ENCODE results near the gene TBC1D9. TPM values are rescaled to one million over a fixed set of nuclear protein-coding genes. Genes with fewer than 3 reads are reported as not detected.

Gene TBC1D9
- total RNA-seq, 1 donor from 2014 or later, result 22.1 TPM

DNA sequence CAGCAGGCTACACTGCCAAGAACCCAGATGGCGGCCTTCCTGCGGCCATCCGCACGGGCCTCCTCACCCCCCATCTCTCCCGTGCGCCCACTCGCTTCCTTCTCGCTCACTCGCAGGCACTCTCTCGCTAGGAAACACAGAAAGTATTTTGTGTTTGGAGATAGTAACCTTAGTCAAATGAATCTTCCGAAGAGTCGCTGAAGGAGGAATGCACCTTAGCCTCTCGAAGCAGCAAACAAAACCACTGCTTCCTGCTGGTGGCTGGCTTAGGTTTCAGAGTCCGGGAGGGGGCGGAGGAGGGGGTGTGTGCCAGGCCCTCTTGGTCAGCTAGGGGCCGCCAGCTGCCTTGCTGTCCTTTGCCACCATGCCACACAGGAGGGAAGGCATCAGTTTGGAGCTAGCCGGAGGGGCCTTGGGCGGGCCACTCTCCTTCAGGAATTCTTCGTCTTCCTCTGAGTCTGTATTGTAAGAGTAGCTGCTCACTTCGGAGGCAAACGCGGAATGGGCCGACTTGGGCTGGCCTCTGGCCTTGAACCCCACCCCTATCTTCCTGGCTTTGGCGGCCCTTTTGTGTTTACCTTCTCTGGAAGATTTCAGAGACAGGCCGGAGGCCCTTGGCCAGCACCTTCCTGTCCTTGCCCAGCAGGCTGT lies 114.3 kb downstream of the TBC1D9 start:
- H3K27ac ChIP-seq, result no peak overlapping the region
- intact Hi-C loops (cut with DNase I), result no loop called here
- no peaks in the 10 kb centered on the region for H3K27me3 ChIP-seq
- H3K4me1 ChIP-seq, result no peaks in the 10 kb centered on the region
- DNase-seq (ENCODE audit: extremely low spot score in 2 of 2), result no peak
- peaks cover 0 to 14% of the 10 kb centered on the region in 2 donors for H3K36me3 ChIP-seq
- H3K4me3 ChIP-seq, result peak overlapping the region; percentile 12 to 16
- no peaks in the 10 kb centered on the region for H3K9me3 ChIP-seq
- TF ChIP-seq, protein P1, sequence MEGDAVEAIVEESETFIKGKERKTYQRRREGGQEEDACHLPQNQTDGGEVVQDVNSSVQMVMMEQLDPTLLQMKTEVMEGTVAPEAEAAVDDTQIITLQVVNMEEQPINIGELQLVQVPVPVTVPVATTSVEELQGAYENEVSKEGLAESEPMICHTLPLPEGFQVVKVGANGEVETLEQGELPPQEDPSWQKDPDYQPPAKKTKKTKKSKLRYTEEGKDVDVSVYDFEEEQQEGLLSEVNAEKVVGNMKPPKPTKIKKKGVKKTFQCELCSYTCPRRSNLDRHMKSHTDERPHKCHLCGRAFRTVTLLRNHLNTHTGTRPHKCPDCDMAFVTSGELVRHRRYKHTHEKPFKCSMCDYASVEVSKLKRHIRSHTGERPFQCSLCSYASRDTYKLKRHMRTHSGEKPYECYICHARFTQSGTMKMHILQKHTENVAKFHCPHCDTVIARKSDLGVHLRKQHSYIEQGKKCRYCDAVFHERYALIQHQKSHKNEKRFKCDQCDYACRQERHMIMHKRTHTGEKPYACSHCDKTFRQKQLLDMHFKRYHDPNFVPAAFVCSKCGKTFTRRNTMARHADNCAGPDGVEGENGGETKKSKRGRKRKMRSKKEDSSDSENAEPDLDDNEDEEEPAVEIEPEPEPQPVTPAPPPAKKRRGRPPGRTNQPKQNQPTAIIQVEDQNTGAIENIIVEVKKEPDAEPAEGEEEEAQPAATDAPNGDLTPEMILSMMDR (IDR thresholded peaks at IDR 0.05), result no peak
- no peak for TF ChIP-seq POLR2A (IDR thresholded peaks at IDR 0.05)
- TF ChIP-seq POLR2AphosphoS5 (IDR thresholded peaks at IDR 0.05; ENCODE audit: insufficient read depth in 1 of 2, low read depth in 1 of 2), result no peak

DNA sequence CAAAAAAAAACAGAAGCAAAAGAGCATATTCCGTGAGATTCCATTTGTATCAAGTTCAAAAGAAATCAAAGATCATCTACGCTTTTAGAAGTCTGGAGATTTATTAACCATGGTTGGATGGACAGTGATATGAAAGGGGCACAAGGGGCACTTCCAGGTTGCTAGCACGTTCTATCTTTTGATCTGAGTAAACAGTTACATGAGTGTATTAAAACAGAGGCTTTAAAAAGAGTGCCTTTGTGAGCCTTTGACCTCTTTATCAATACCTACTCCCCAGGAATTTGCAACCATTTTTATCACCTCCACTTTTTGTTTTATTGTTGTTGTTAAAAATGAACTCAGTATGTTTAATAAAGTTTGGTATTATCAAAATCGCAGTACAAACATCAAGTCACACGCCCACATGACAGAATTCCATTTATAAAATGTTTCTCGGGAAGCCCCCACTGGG lies 115.1 kb downstream of the TBC1D9 start:
- H3K9me3 ChIP-seq, result no peaks in the 10 kb centered on the region
- peak overlapping the region; percentile 12 to 16 for H3K4me3 ChIP-seq
- no peaks in the 10 kb centered on the region for H3K27me3 ChIP-seq
- no peak overlapping the region for H3K27ac ChIP-seq
- intact Hi-C loops (cut with DNase I), result no loop called here
- TF ChIP-seq POLR2AphosphoS5 (IDR thresholded peaks at IDR 0.05; ENCODE audit: insufficient read depth in 1 of 2, low read depth in 1 of 2), result no peak
- TF ChIP-seq, protein P1 (IDR thresholded peaks at IDR 0.05), result no peak
- TF ChIP-seq POLR2A (IDR thresholded peaks at IDR 0.05), result no peak
- peaks cover 0 to 14% of the 10 kb centered on the region in 2 donors for H3K36me3 ChIP-seq
- DNase-seq (ENCODE audit: extremely low spot score in 2 of 2), result no peak
- no peaks in the 10 kb centered on the region for H3K4me1 ChIP-seq

- H3K36me3 ChIP-seq, result peaks cover 0 to 14% of the 10 kb centered on the region in 2 donors
- H3K27me3 ChIP-seq, result no peaks in the 10 kb centered on the region
- H3K4me3 ChIP-seq, result no peak overlapping the region
- no peak overlapping the region for H3K27ac ChIP-seq
- TF ChIP-seq, protein P1 (IDR thresholded peaks at IDR 0.05), result no peak
- TF ChIP-seq POLR2A (IDR thresholded peaks at IDR 0.05) (no peak), POLR2AphosphoS5 (IDR thresholded peaks at IDR 0.05; ENCODE audit: insufficient read depth in 1 of 2, low read depth in 1 of 2) (no peak)
- intact Hi-C loops (cut with DNase I), result no loop called here
- no peaks in the 10 kb centered on the region for H3K9me3 ChIP-seq
- no peak for DNase-seq (ENCODE audit: extremely low spot score in 2 of 2)
- peaks cover 7% of the 10 kb centered on the region for H3K4me1 ChIP-seq
These were observed 115.9 kb downstream of the TBC1D9 start for GRCh38 chr4:140640150-140640748.

DNA sequence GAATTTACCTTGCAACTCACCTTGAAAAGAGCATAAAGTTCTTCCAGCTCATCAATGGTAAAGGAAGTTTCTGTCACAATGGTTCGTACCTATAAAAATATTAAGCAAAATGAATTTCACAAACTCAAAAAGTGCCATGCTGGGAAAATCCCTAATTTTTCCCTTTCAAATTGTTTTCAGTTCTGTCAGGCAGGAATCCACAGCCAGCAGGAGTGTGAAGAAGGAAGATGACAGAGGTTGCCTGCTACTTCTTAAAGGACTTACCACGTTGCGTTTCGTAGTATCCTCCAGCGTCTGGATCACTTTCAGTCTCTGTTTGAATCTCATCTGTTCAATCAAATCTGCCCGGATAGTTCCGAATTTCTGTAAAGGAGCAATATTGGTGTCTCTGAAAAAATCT lies 117.1 kb downstream of the TBC1D9 start:
- intact Hi-C loops (cut with DNase I), result no loop called here
- H3K27me3 ChIP-seq, result no peaks in the 10 kb centered on the region
- no peak overlapping the region for H3K4me3 ChIP-seq
- TF ChIP-seq POLR2AphosphoS5 (IDR thresholded peaks at IDR 0.05; ENCODE audit: insufficient read depth in 1 of 2, low read depth in 1 of 2) (no peak), POLR2A (IDR thresholded peaks at IDR 0.05) (no peak)
- TF ChIP-seq, protein P1 (IDR thresholded peaks at IDR 0.05), result no peak
- H3K4me1 ChIP-seq, result peaks cover 7% of the 10 kb centered on the region
- H3K27ac ChIP-seq, result no peak overlapping the region
- no peaks in the 10 kb centered on the region for H3K9me3 ChIP-seq
- no peak for DNase-seq (ENCODE audit: extremely low spot score in 2 of 2)
- peaks cover 0 to 16% of the 10 kb centered on the region in 2 donors for H3K36me3 ChIP-seq

DNA sequence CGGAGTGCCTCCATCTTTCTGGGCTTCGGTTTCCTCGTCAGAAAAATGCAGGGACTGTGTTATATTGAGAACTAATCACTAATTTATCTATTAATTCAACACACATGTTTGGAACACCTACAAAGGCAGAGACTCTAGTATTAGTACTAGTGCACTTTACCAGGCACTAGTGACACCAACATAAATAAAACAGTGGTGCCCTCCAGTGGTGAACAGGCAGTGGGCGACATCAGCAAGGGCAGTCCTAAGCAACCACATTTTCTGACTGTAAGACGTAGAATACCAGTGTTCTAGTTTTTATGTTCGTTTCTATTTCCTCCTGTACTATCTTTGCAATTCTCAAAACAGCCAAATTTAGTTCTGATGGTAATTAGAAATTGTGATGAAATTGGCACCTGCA lies 118.3 kb downstream of the TBC1D9 start:
- DNase-seq (ENCODE audit: extremely low spot score in 2 of 2), result no peak
- H3K27me3 ChIP-seq, result no peaks in the 10 kb centered on the region
- H3K4me3 ChIP-seq, result no peak overlapping the region
- H3K27ac ChIP-seq, result no peak overlapping the region
- H3K9me3 ChIP-seq, result no peaks in the 10 kb centered on the region
- H3K4me1 ChIP-seq, result peaks cover 7% of the 10 kb centered on the region
- TF ChIP-seq POLR2A (IDR thresholded peaks at IDR 0.05) (no peak), POLR2AphosphoS5 (IDR thresholded peaks at IDR 0.05; ENCODE audit: insufficient read depth in 1 of 2, low read depth in 1 of 2) (no peak)
- TF ChIP-seq, protein P1 (IDR thresholded peaks at IDR 0.05), result peak in 1 of 3 experiments; percentile 16
- intact Hi-C loops (cut with DNase I), result no loop called here
- H3K36me3 ChIP-seq, result peaks cover 0 to 16% of the 10 kb centered on the region in 2 donors
